ENCODE results near the gene NTRK3.

Gene NTRK3

GRCh38 chr15:87952736-87953287 is 303.7 kb downstream of the NTRK3 start:
- in situ Hi-C loops (cut with HindIII; ENCODE audit: low pct_unique_long_range_greater_than_20kb, low sequenced_read_pairs), result no loop called here
- DNase-seq (ENCODE audit: low read depth in 1 of 2, low spot score in 1 of 2), result no peak
- no peak for TF ChIP-seq JUND (IDR thresholded peaks at IDR 0.05; ENCODE audit: low read depth)

GRCh38 chr15:87949575-87950223 is 306.8 kb downstream of the NTRK3 start:
- in situ Hi-C loops (cut with HindIII; ENCODE audit: low pct_unique_long_range_greater_than_20kb, low sequenced_read_pairs), result no loop called here
- no peak for TF ChIP-seq JUND (IDR thresholded peaks at IDR 0.05; ENCODE audit: low read depth)

GRCh38 chr15:87949151-87949574 is 307.4 kb downstream of the NTRK3 start:
- in situ Hi-C loops (cut with HindIII; ENCODE audit: low pct_unique_long_range_greater_than_20kb, low sequenced_read_pairs), result no loop called here
- DNase-seq (ENCODE audit: low read depth in 1 of 2, low spot score in 1 of 2), result no peak
- no peak for TF ChIP-seq JUND (IDR thresholded peaks at IDR 0.05; ENCODE audit: low read depth)

More at GRCh38 chr15:87949575-87950223, 306.8 kb downstream of the NTRK3 start:
- DNase-seq (ENCODE audit: low read depth in 1 of 2, low spot score in 1 of 2), result no peak

GRCh38 chr15:87947560-87947959 is 309.0 kb downstream of the NTRK3 start:
- in situ Hi-C loops (cut with HindIII; ENCODE audit: low pct_unique_long_range_greater_than_20kb, low sequenced_read_pairs), result no loop called here
- no peak for TF ChIP-seq JUND (IDR thresholded peaks at IDR 0.05; ENCODE audit: low read depth)

GRCh38 chr15:87945246-87945645 is 311.3 kb downstream of the NTRK3 start:
- in situ Hi-C loops (cut with HindIII; ENCODE audit: low pct_unique_long_range_greater_than_20kb, low sequenced_read_pairs), result no loop called here
- no peak for TF ChIP-seq JUND (IDR thresholded peaks at IDR 0.05; ENCODE audit: low read depth)
- no peak for DNase-seq (ENCODE audit: low read depth in 1 of 2, low spot score in 1 of 2)

More at GRCh38 chr15:87947560-87947959, 309.0 kb downstream of the NTRK3 start:
- no peak for DNase-seq (ENCODE audit: low read depth in 1 of 2, low spot score in 1 of 2)

GRCh38 chr15:87944691-87945090 is 311.8 kb downstream of the NTRK3 start:
- DNase-seq (ENCODE audit: low read depth in 1 of 2, low spot score in 1 of 2), result no peak
- in situ Hi-C loops (cut with HindIII; ENCODE audit: low pct_unique_long_range_greater_than_20kb, low sequenced_read_pairs), result no loop called here
- TF ChIP-seq JUND (IDR thresholded peaks at IDR 0.05; ENCODE audit: low read depth), result no peak

- in situ Hi-C loops (cut with HindIII; ENCODE audit: low pct_unique_long_range_greater_than_20kb, low sequenced_read_pairs), result no loop called here
- no peak for DNase-seq (ENCODE audit: low read depth in 1 of 2, low spot score in 1 of 2)
- TF ChIP-seq JUND (IDR thresholded peaks at IDR 0.05; ENCODE audit: low read depth), result no peak
Observed at GRCh38 chr15:87944050-87944449, 312.5 kb downstream of the NTRK3 start.

GRCh38 chr15:87943626-87944025 is 312.9 kb downstream of the NTRK3 start:
- no peak for TF ChIP-seq JUND (IDR thresholded peaks at IDR 0.05; ENCODE audit: low read depth)
- no peak for DNase-seq (ENCODE audit: low read depth in 1 of 2, low spot score in 1 of 2)
- in situ Hi-C loops (cut with HindIII; ENCODE audit: low pct_unique_long_range_greater_than_20kb, low sequenced_read_pairs), result no loop called here

GRCh38 chr15:87942316-87942715 is 314.2 kb downstream of the NTRK3 start:
- in situ Hi-C loops (cut with HindIII; ENCODE audit: low pct_unique_long_range_greater_than_20kb, low sequenced_read_pairs), result no loop called here
- TF ChIP-seq JUND (IDR thresholded peaks at IDR 0.05; ENCODE audit: low read depth), result no peak
- DNase-seq (ENCODE audit: low read depth in 1 of 2, low spot score in 1 of 2), result no peak

- in situ Hi-C loops (cut with HindIII; ENCODE audit: low pct_unique_long_range_greater_than_20kb, low sequenced_read_pairs), result no loop called here
- no peak for DNase-seq (ENCODE audit: low read depth in 1 of 2, low spot score in 1 of 2)
- no peak for TF ChIP-seq JUND (IDR thresholded peaks at IDR 0.05; ENCODE audit: low read depth)
Observed at GRCh38 chr15:87941606-87942005, 314.9 kb downstream of the NTRK3 start.

- DNase-seq (ENCODE audit: low read depth in 1 of 2, low spot score in 1 of 2), result no peak
- in situ Hi-C loops (cut with HindIII; ENCODE audit: low pct_unique_long_range_greater_than_20kb, low sequenced_read_pairs), result no loop called here
- no peak for TF ChIP-seq JUND (IDR thresholded peaks at IDR 0.05; ENCODE audit: low read depth)
Observed at GRCh38 chr15:87940768-87941167, 315.8 kb downstream of the NTRK3 start.

- DNase-seq (ENCODE audit: low read depth in 1 of 2, low spot score in 1 of 2), result no peak
- in situ Hi-C loops (cut with HindIII; ENCODE audit: low pct_unique_long_range_greater_than_20kb, low sequenced_read_pairs), result no loop called here
Observed at GRCh38 chr15:87939848-87940457, 316.6 kb downstream of the NTRK3 start.

GRCh38 chr15:87938031-87938430 is 318.5 kb downstream of the NTRK3 start:
- in situ Hi-C loops (cut with HindIII; ENCODE audit: low pct_unique_long_range_greater_than_20kb, low sequenced_read_pairs), result no loop called here
- DNase-seq (ENCODE audit: low read depth in 1 of 2, low spot score in 1 of 2), result no peak
- TF ChIP-seq JUND (IDR thresholded peaks at IDR 0.05; ENCODE audit: low read depth), result no peak

More at GRCh38 chr15:87939848-87940457, 316.6 kb downstream of the NTRK3 start:
- TF ChIP-seq JUND (IDR thresholded peaks at IDR 0.05; ENCODE audit: low read depth), result no peak
